SK-N-MC (cell line): ENCODE data around the gene TMCC2.

Experiments
- EZH2 ChIP-seq: fragments of 200-600 bp; sonication (generic); IDR thresholded peaks from one replicate; pipeline ENCODE4 v1.6.1; 2017; ENCODE audit warnings: antibody characterized with exemption
- FOXP2 ChIP-seq: optimal IDR thresholded peaks from 2 replicates; pipeline ENCODE3; 2011; ENCODE audit warnings: mild to moderate bottlenecking, moderate library complexity; ENCODE audit not compliant: insufficient read depth; ENCODE audit errors: extremely low read length, control extremely low read depth
- POLR2AphosphoS5 ChIP-seq: IDR thresholded peaks from 2 replicates; pipeline ENCODE4 v1.6.1; 2012; ENCODE audit warnings: mild to moderate bottlenecking, low read depth, low read length, borderline replicate concordance

DNA sequence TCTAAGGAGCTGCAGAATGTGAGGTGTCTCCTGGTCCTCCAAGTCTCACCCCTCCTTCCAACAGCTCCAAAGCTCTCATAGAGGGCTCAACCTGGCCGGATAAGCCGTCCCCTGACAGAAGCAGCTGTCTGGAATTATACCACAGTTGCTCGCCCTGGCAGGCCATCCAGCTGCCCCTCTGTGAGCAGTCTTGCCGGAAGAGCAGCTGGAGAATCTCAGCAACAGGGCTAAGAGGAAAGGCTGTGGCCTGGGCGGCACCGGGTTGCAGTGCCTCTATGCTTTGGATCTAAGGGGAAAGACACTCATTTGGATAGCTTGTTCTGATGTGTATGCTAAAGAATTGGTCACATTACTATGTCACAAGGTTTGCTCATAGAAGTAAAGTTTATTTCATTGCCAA lies 12.4 kb downstream of the TMCC2 start:
- TF ChIP-seq POLR2AphosphoS5 (no peak), EZH2 (no peak), FOXP2 (no peak)
